ENCODE data around the gene ZSWIM3. TPM values are rescaled to one million over a fixed set of nuclear protein-coding genes. Genes with fewer than 3 reads are reported as not detected.
"Not testable (repeated sequence)": the region's sequence is repeated elsewhere in the genome, so short reads cannot be mapped to it uniquely, and the experiment has no call there.

Gene ZSWIM3
- total and polyA plus RNA-seq, 2 donors (not counting 1 experiment from before 2014, with no cell fraction given): 3.6 to 7.6 TPM

DNA sequence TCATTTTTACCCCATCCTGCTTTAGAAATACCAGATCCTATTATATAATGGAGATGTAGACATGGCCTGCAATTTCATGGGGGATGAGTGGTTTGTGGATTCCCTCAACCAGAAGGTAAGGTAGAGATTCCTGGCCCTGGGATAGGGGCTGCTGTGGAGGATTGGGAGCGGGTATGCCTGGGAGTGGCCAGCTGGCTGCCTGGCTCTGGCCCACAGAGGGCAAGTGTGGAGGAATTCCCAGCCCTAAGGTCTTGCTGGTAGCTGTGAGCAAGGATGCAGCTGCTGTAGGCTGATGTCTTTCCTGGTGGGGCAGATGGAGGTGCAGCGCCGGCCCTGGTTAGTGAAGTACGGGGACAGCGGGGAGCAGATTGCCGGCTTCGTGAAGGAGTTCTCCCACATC lies 40.3 kb downstream of the ZSWIM3 start:
- Histone ChIP-seq H3K4me2 (ENCODE audit: extremely low read depth, insufficient read depth, low read length) (no peak overlapping the region), H3K79me2 (ENCODE audit: control insufficient read depth, insufficient read depth, low read length) (peaks cover 2% of the 10 kb centered on the region), H3K9me3 (ENCODE audit: control insufficient read depth, insufficient read depth, low read depth, low read length) (no peaks in the 10 kb centered on the region), H3K27me3 (ENCODE audit: control insufficient read depth, insufficient read depth, low read length) (no peaks in the 10 kb centered on the region), H3K36me3 (ENCODE audit: control insufficient read depth, insufficient read depth, low read length) (peaks cover 30% of the 10 kb centered on the region), H3K27ac (ENCODE audit: insufficient read depth, low read length) (no peak overlapping the region), H3K9ac (ENCODE audit: insufficient read depth, low read length) (no peak overlapping the region), H2AFZ (ENCODE audit: low read length) (no peak overlapping the region), H3K4me1 (ENCODE audit: control insufficient read depth, extremely low read depth, insufficient read depth, low read length) (peaks cover 4% of the 10 kb centered on the region), H4K20me1 (ENCODE audit: control insufficient read depth, extremely low read depth, insufficient read depth, low read length) (no peaks in the 10 kb centered on the region), H3K4me3 (replicated peaks in 1 of 4; ENCODE audit: control extremely low read depth in 1 of 4, insufficient read depth in 1 of 4, low read depth in 3 of 4, low read length in 4 of 4) (no peak overlapping the region)
- TF ChIP-seq EZH2 (IDR thresholded peaks at IDR 0.05; ENCODE audit: low read length, missing control alignments): no peak
- TF ChIP-seq, protein P1, sequence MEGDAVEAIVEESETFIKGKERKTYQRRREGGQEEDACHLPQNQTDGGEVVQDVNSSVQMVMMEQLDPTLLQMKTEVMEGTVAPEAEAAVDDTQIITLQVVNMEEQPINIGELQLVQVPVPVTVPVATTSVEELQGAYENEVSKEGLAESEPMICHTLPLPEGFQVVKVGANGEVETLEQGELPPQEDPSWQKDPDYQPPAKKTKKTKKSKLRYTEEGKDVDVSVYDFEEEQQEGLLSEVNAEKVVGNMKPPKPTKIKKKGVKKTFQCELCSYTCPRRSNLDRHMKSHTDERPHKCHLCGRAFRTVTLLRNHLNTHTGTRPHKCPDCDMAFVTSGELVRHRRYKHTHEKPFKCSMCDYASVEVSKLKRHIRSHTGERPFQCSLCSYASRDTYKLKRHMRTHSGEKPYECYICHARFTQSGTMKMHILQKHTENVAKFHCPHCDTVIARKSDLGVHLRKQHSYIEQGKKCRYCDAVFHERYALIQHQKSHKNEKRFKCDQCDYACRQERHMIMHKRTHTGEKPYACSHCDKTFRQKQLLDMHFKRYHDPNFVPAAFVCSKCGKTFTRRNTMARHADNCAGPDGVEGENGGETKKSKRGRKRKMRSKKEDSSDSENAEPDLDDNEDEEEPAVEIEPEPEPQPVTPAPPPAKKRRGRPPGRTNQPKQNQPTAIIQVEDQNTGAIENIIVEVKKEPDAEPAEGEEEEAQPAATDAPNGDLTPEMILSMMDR (conservative IDR thresholded peaks at IDR 0.05 in 1 of 2, IDR thresholded peaks at IDR 0.05 in 1 of 2; ENCODE audit: low read depth in 1 of 2, low read length in 2 of 2): no peak
- no peak for DNase-seq (ENCODE audit: low read depth in 2 of 2)

DNA sequence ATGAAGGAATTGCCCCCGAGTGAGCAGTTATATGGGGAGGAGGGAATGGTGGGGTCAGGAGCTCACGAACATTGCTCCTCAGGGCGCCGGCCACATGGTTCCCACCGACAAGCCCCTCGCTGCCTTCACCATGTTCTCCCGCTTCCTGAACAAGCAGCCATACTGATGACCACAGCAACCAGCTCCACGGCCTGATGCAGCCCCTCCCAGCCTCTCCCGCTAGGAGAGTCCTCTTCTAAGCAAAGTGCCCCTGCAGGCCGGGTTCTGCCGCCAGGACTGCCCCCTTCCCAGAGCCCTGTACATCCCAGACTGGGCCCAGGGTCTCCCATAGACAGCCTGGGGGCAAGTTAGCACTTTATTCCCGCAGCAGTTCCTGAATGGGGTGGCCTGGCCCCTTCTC lies 40.9 kb downstream of the ZSWIM3 start:
- Histone ChIP-seq H3K4me1 (ENCODE audit: control insufficient read depth, extremely low read depth, insufficient read depth, low read length) (no peaks in the 10 kb centered on the region), H3K4me3 (replicated peaks in 1 of 4; ENCODE audit: control extremely low read depth in 1 of 4, insufficient read depth in 1 of 4, low read depth in 3 of 4, low read length in 4 of 4) (no peak overlapping the region), H4K20me1 (ENCODE audit: control insufficient read depth, extremely low read depth, insufficient read depth, low read length) (no peaks in the 10 kb centered on the region), H3K27me3 (ENCODE audit: control insufficient read depth, insufficient read depth, low read length) (no peaks in the 10 kb centered on the region), H3K79me2 (ENCODE audit: control insufficient read depth, insufficient read depth, low read length) (no peaks in the 10 kb centered on the region), H3K4me2 (ENCODE audit: extremely low read depth, insufficient read depth, low read length) (no peak overlapping the region), H3K36me3 (ENCODE audit: control insufficient read depth, insufficient read depth, low read length) (peaks cover 27% of the 10 kb centered on the region), H2AFZ (ENCODE audit: low read length) (no peak overlapping the region), H3K9me3 (ENCODE audit: control insufficient read depth, insufficient read depth, low read depth, low read length) (no peaks in the 10 kb centered on the region), H3K27ac (ENCODE audit: insufficient read depth, low read length) (no peak overlapping the region), H3K9ac (ENCODE audit: insufficient read depth, low read length) (no peak overlapping the region)
- DNase-seq (ENCODE audit: low read depth in 2 of 2): no peak
- TF ChIP-seq EZH2 (IDR thresholded peaks at IDR 0.05; ENCODE audit: low read length, missing control alignments): no peak
- TF ChIP-seq, protein P1 (conservative IDR thresholded peaks at IDR 0.05 in 1 of 2, IDR thresholded peaks at IDR 0.05 in 1 of 2; ENCODE audit: low read depth in 1 of 2, low read length in 2 of 2): no peak

DNA sequence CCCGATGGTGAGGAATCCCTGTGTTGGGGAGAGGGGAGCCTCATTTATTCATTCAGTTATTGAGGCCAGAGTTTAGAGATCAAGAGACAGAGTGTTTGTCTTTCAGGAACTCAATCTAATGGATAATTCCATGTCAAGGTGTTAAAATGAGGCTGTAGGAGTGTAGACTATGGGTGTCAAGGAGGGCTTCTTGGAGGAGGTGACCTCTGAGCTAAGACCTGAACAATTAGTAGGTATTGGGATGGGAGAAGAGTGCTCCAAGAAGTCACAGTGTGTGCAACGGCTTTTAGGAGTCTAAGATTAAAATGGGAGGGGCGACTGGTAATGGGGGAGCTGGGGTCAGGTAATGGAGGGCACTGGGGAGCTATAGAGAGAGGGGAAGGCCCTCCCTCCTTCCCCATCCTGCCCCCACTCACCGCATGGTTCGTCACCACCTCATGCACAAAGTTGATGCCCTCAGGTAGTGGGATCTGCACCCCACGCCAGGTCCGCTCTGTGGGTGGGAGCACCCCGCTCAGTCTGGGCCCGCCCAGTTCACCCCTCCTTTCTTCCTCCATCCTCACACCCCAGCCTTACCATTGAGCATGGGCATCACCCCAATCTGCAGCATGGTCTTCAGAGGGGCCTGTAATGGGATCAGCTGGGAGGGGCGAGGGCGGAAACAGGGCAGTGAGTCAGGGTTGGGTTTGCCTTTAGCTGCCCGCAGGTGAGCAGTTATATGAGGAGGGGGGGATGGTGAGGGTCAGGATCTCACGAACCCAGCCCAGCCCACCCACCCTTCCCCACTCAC lies 41.8 kb downstream of the ZSWIM3 start:
- TF ChIP-seq EZH2 (IDR thresholded peaks at IDR 0.05; ENCODE audit: low read length, missing control alignments): no peak
- TF ChIP-seq, protein P1 (conservative IDR thresholded peaks at IDR 0.05 in 1 of 2, IDR thresholded peaks at IDR 0.05 in 1 of 2; ENCODE audit: low read depth in 1 of 2, low read length in 2 of 2): no peak
- H3K4me3 ChIP-seq (replicated peaks in 1 of 4; ENCODE audit: control extremely low read depth in 1 of 4, insufficient read depth in 1 of 4, low read depth in 3 of 4, low read length in 4 of 4): no peak overlapping the region
- no peak overlapping the region for H2AFZ ChIP-seq (ENCODE audit: low read length)
- H4K20me1 ChIP-seq (ENCODE audit: control insufficient read depth, extremely low read depth, insufficient read depth, low read length): no peaks in the 10 kb centered on the region
- H3K36me3 ChIP-seq (ENCODE audit: control insufficient read depth, insufficient read depth, low read length): peaks cover 24% of the 10 kb centered on the region
- no peak overlapping the region for H3K27ac ChIP-seq (ENCODE audit: insufficient read depth, low read length)
- H3K27me3 ChIP-seq (ENCODE audit: control insufficient read depth, insufficient read depth, low read length): no peaks in the 10 kb centered on the region
- H3K9me3 ChIP-seq (ENCODE audit: control insufficient read depth, insufficient read depth, low read depth, low read length): no peaks in the 10 kb centered on the region
- H3K79me2 ChIP-seq (ENCODE audit: control insufficient read depth, insufficient read depth, low read length): no peaks in the 10 kb centered on the region
- no peak for DNase-seq (ENCODE audit: low read depth in 2 of 2)
- H3K4me1 ChIP-seq (ENCODE audit: control insufficient read depth, extremely low read depth, insufficient read depth, low read length): no peaks in the 10 kb centered on the region
- H3K9ac ChIP-seq (ENCODE audit: insufficient read depth, low read length): no peak overlapping the region
- H3K4me2 ChIP-seq (ENCODE audit: extremely low read depth, insufficient read depth, low read length): no peak overlapping the region

DNA sequence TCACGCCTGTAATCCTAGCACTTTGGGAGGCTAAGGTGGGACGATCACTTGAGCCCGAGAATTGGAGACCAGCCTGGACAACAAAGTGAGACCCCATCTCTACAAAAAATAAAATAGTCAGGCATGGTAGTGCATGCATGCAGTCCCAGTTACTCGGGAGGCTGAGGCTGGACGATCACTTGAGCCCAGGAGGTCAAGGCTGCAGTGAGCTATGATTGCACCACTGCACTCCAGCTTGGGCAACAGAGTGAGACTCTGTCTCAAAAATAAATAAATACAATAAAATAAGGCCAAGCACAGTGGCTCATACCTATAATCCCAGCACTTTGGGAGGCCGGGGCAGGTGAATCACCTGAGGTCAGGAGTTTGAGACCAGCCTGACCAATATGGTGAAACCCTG lies 43.9 kb downstream of the ZSWIM3 start:
- H3K9me3 ChIP-seq (ENCODE audit: control insufficient read depth, insufficient read depth, low read depth, low read length); H3K27ac ChIP-seq (ENCODE audit: insufficient read depth, low read length); H4K20me1 ChIP-seq (ENCODE audit: control insufficient read depth, extremely low read depth, insufficient read depth, low read length); H3K9ac ChIP-seq (ENCODE audit: insufficient read depth, low read length); H3K4me1 ChIP-seq (ENCODE audit: control insufficient read depth, extremely low read depth, insufficient read depth, low read length); H3K27me3 ChIP-seq (ENCODE audit: control insufficient read depth, insufficient read depth, low read length); H3K4me2 ChIP-seq (ENCODE audit: extremely low read depth, insufficient read depth, low read length); H3K79me2 ChIP-seq (ENCODE audit: control insufficient read depth, insufficient read depth, low read length); DNase-seq (ENCODE audit: low read depth in 2 of 2); H3K4me3 ChIP-seq (replicated peaks in 1 of 4; ENCODE audit: control extremely low read depth in 1 of 4, insufficient read depth in 1 of 4, low read depth in 3 of 4, low read length in 4 of 4); H2AFZ ChIP-seq (ENCODE audit: low read length): not testable (repeated sequence)
- peaks cover 13% of the 10 kb centered on the region for H3K36me3 ChIP-seq (ENCODE audit: control insufficient read depth, insufficient read depth, low read length)

Measured in fibroblast of lung (primary cell).